Upper lobe of right lung (tissue), 1 donor: ENCODE results near the gene TBX5. TPM values are rescaled to one million over a fixed set of nuclear protein-coding genes. Genes with fewer than 3 reads are reported as not detected.

Source experiments
- ATAC-seq: fragments of 200-7000 bp; cut with Tn5 transposase; one replicate; pipeline ENCODE4 v1.9.1; 2020; ENCODE audit warnings: mild to moderate bottlenecking, moderate library complexity
- DNase-seq: peaks from one replicate; pipeline ENCODE4 v3.0.0-alpha.2; 2020
- H3K27ac ChIP-seq: fragments of 200-600 bp; one replicate; pipeline ENCODE4 v1.8.0; 2022
- H3K27me3 ChIP-seq: fragments of 200-600 bp; one replicate; pipeline ENCODE4 v1.8.0; 2022; ENCODE audit warnings: mild to moderate bottlenecking
- H3K36me3 ChIP-seq: fragments of 200-600 bp; one replicate; pipeline ENCODE4 v1.8.0; 2022
- H3K4me1 ChIP-seq: fragments of 200-600 bp; one replicate; pipeline ENCODE4 v1.8.0; 2022
- H3K4me3 ChIP-seq: fragments of 200-600 bp; one replicate; pipeline ENCODE4 v1.8.0; 2022; ENCODE audit warnings: mild to moderate bottlenecking
- H3K9me3 ChIP-seq: fragments of 200-600 bp; one replicate; pipeline ENCODE4 v1.8.0; 2022
- CTCF ChIP-seq: fragments of 200-600 bp; IDR thresholded peaks from one replicate; pipeline ENCODE4 v1.8.0; 2022; ENCODE audit warnings: antibody characterized with exemption
- intact Hi-C: fragments of 100-400 bp; cut with DNase I; formaldehyde crosslinking; loops from one replicate; pipeline ENCODE4 v1.11.0; 2022
- total RNA-seq: library from RNA; stranded (reverse); fragmentation: NEBNext Ultra II Directional; extraction: Animal tissue kit (Norgen Biotek cat#: 25700); gene quantifications from one replicate; pipeline ENCODE4 v1.2.1, GENCODE V29; 2021
- donor health status: DM: no; HTN: yes; CAD: no; lungs with severe emphysema.

The TBX5 gene
- total RNA-seq, 1 donor from 2014 or later, result 22.3 TPM

- intact Hi-C loops, result no loop called here
- no peak for TF ChIP-seq CTCF
- H3K4me1 ChIP-seq, result no peaks in the 10 kb centered on the region
These were observed 63.3 kb downstream of the TBX5 start for GRCh38 chr12:114342656-114343055.

GRCh38 chr12:114341635-114342034 lies 64.3 kb downstream of the TBX5 start:
- Histone ChIP-seq H3K4me3 (no peak overlapping the region), H3K27ac (no peak overlapping the region), H3K4me1 (no peaks in the 10 kb centered on the region), H3K36me3 (no peaks in the 10 kb centered on the region), H3K27me3 (no peaks in the 10 kb centered on the region), H3K9me3 (no peaks in the 10 kb centered on the region)
- DNase-seq (no peak), ATAC-seq (no peak)
- TF ChIP-seq CTCF, result no peak
- intact Hi-C loops, result no loop called here

More at GRCh38 chr12:114342656-114343055, 63.3 kb downstream of the TBX5 start:
- Histone ChIP-seq H3K9me3 (no peaks in the 10 kb centered on the region), H3K27ac (no peak overlapping the region), H3K4me3 (no peak overlapping the region), H3K36me3 (no peaks in the 10 kb centered on the region), H3K27me3 (no peaks in the 10 kb centered on the region)
- DNase-seq, result no peak
- ATAC-seq, result no peak

GRCh38 chr12:114340231-114340630 lies 65.7 kb downstream of the TBX5 start:
- no peak overlapping the region for H3K27ac ChIP-seq
- no peak for TF ChIP-seq CTCF
- no peak overlapping the region for H3K4me3 ChIP-seq
- H3K9me3 ChIP-seq, result no peaks in the 10 kb centered on the region
- intact Hi-C loops, result no loop called here
- H3K36me3 ChIP-seq, result no peaks in the 10 kb centered on the region
- H3K4me1 ChIP-seq, result no peaks in the 10 kb centered on the region
- DNase-seq (no peak), ATAC-seq (no peak)
- H3K27me3 ChIP-seq, result no peaks in the 10 kb centered on the region

- no peak for ATAC-seq
- no peaks in the 10 kb centered on the region for H3K36me3 ChIP-seq
- intact Hi-C loops, result no loop called here
- no peaks in the 10 kb centered on the region for H3K4me1 ChIP-seq
- H3K9me3 ChIP-seq, result no peaks in the 10 kb centered on the region
- H3K27me3 ChIP-seq, result no peaks in the 10 kb centered on the region
- H3K4me3 ChIP-seq, result no peak overlapping the region
- H3K27ac ChIP-seq, result no peak overlapping the region
- TF ChIP-seq CTCF, result no peak
- no peak for DNase-seq
These were observed 66.3 kb downstream of the TBX5 start for GRCh38 chr12:114339626-114340025.

GRCh38 chr12:114335607-114336006 lies 70.3 kb downstream of the TBX5 start:
- DNase-seq, result no peak
- intact Hi-C loops, result no loop called here
- Histone ChIP-seq H3K27me3 (no peaks in the 10 kb centered on the region), H3K36me3 (no peaks in the 10 kb centered on the region), H3K4me1 (no peaks in the 10 kb centered on the region), H3K4me3 (no peak overlapping the region), H3K9me3 (no peaks in the 10 kb centered on the region), H3K27ac (no peak overlapping the region)
- TF ChIP-seq CTCF, result no peak
- ATAC-seq, result no peak

GRCh38 chr12:114334395-114334794 lies 71.5 kb downstream of the TBX5 start:
- TF ChIP-seq CTCF, result no peak
- no peaks in the 10 kb centered on the region for H3K27me3 ChIP-seq
- H3K4me3 ChIP-seq, result no peak overlapping the region
- ATAC-seq, result no peak
- DNase-seq, result no peak
- H3K27ac ChIP-seq, result no peak overlapping the region
- no peaks in the 10 kb centered on the region for H3K9me3 ChIP-seq
- intact Hi-C loops, result no loop called here
- no peaks in the 10 kb centered on the region for H3K4me1 ChIP-seq
- no peaks in the 10 kb centered on the region for H3K36me3 ChIP-seq
